ENCODE data around the gene ZBTB17. TPM values are rescaled to one million over a fixed set of nuclear protein-coding genes. Genes with fewer than 3 reads are reported as not detected.

Gene ZBTB17
- total RNA-seq, 8 experiments from 2014 or later = 18.2 to 48.9 (median 38.4) TPM

DNA sequence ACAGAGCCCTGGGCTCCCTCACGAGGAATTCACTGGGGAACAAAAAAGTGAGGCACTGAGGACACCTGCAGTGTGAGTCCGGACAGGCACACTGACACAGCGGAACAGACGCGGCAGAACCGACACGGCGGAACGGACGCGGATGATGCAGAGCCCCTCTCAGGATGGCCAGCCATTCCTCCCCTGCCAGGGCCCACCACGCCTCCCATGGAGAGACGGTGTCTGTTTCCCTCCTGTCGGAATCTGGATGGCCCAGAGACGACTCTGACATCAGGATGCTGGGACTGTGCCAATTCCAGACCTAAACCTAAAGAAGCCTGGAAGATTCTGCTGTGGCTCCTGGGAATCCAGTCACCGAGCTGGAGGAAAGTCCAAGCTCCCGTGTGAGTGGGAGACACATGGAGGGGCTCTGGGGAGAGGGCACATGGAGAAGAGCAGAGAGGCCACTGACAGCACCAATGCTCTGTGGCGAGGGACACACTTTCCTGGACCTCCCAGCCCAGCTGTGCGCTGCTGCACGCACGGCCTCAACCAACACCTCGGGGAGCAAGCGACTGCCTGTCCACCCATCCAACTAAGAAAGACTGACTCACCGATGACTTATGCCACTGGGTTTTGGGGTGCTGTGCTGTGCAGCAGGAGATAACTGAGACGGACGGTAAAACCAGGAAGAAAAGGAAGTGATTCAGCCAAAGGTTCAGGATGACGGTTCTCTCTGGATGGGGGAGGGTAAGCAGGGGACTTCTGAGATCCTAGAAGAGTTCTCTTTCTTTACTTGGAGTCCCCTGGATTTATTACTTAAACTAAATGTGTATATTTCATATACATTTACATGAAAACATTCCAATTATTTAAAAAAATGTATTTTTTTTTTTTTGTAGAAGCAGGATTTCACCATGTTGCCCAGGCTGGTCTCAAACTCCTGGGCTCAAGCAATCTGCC lies 23.3 kb downstream of the ZBTB17 start:
- Histone ChIP-seq H3K4me3 (no peak overlapping the region), H3K27ac (no peak overlapping the region), H3K4me1 (replicated peaks in 1 of 2) (peaks cover 27 to 31% of the 10 kb centered on the region in 2 donors)
- peak in 1 of 8 experiments; percentile 0 for ATAC-seq (replicated peaks in 6 of 8)
- WGBS, 10 experiments = 17 to 93% (median 83%) methylated on average over 1 to 23 of the region's 27 CpGs; no CpG with 5 or more reads in 2 of the 10 experiments
- in situ Hi-C loops (cut with MboI; ENCODE audit: low pct_unique_long_range_greater_than_20kb in 2 of 9, low sequenced_read_pairs in 9 of 9, unreplicated experiment in 9 of 9) = loop anchor here in 1 of 9 experiments (25.0 kb wide), 1 partner anchor 140 kb away; the partner anchor contains the start of gene UQCRHL

DNA sequence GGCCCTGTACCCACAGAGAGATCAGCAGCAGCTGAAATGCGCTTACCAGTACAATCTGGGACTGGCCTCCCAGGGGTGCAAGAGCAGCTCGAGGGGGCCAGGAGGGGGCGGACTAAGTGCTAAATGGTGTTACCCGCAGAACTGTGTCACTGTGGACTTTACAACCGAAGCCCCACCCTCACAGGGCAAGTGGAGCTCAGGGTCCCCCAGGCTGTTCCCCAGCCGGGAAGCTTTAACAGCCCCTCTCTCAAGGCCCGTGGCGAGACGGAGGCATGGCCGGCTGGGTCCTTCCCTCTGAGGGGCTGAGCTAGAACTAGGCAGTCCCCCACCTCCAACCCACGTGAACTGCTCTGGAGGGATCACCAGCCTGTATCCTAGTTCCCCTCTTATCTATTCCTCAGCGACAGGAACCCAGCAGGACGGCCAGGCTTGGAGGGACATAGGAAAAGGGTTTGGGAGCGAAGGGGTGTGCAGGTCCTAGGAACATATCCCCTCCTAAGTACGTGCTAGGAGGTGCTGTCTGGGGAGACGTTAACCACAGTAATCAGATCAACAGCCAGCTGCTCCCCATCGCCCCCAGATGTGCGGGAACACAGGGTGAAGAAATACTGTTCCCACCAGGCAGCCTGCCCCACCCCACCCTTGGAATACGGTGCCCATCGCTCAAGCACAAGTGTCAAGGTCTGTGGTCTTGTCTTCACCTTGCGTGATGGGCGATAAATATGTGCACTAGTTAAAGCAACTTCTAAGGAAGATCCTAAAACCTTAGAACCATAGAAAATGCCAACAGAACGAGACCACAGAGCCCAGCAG lies 24.4 kb downstream of the ZBTB17 start:
- H3K27ac ChIP-seq = no peak overlapping the region
- H3K4me1 ChIP-seq (replicated peaks in 1 of 2) = peaks cover 27 to 31% of the 10 kb centered on the region in 2 donors
- peak in 2 of 8 experiments; percentile 1 to 18 for ATAC-seq (replicated peaks in 6 of 8)
- WGBS, 10 experiments = 63 to 100% (median 83%) methylated on average over 1 to 12 of the region's 23 CpGs; no CpG with 5 or more reads in 3 of the 10 experiments
- no peak overlapping the region for H3K4me3 ChIP-seq
- in situ Hi-C loops (cut with MboI; ENCODE audit: low pct_unique_long_range_greater_than_20kb in 2 of 9, low sequenced_read_pairs in 9 of 9, unreplicated experiment in 9 of 9) = loop anchor here in 1 of 9 experiments (25.0 kb wide), 1 partner anchor 139 kb away; the partner anchor contains the start of gene UQCRHL

DNA sequence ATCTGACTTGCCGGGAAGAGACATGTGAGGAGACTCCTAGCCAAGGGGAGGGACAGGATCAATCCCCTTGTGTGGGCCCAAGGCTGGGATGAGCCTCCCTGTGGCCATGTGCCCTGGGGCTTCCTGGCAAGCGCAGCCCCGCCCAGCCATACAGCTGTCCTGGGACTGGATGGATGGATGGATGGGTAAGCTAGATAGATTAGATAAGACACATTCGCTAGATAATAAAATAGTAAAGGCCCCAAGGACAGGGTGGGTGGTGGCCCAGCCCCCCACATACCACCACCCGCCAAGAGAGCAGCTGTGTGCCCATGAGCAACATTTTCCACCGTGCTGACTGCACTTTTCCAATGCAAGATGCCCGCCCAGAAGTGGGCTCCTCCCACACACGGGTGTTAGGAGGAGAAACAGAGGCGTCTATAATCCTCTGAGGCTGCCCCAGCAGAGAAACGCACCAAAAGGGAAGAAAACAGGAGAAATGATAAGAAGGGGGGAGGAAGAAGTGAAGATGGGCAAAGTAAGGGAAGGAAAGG lies 25.1 kb downstream of the ZBTB17 start:
- in situ Hi-C loops (cut with MboI; ENCODE audit: low pct_unique_long_range_greater_than_20kb in 2 of 9, low sequenced_read_pairs in 9 of 9, unreplicated experiment in 9 of 9) = loop anchor here in 1 of 9 experiments (25.0 kb wide), 1 partner anchor 139 kb away; the partner anchor contains the start of gene UQCRHL
- Histone ChIP-seq H3K4me3 (no peak overlapping the region), H3K4me1 (replicated peaks in 1 of 2) (peaks cover 27 to 31% of the 10 kb centered on the region in 2 donors), H3K27ac (no peak overlapping the region)
- 0 to 80% (median 39%) methylated on average over 4 to 8 of the region's 10 CpGs; no CpG with 5 or more reads in 4 of the 10 experiments for WGBS, 10 experiments
- peak in 3 of 8 experiments; percentile 45 to 81 (median 51) for ATAC-seq (replicated peaks in 6 of 8)

DNA sequence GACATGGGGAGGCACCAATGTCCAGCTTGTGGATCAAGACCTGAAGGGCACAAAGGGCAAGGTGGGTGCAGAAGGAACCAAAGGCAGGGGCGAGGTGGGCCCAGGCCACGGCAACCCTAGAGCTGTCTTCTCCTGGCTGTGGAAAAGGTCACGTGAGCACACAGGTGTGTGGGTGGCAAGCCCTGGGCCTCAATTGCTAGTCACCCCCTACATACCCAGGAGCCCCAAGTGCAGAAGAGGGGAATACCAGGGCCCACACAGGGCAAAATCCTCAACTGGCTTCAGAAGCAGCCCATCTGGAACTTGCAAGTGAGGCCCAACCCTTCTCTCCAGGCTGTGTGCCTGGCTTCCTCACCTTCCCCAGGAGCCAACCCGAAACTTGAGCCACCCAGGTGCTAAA lies 25.6 kb downstream of the ZBTB17 start:
- Histone ChIP-seq H3K4me3 (no peak overlapping the region), H3K27ac (no peak overlapping the region), H3K4me1 (replicated peaks in 1 of 2) (peaks cover 27 to 31% of the 10 kb centered on the region in 2 donors)
- WGBS, 10 experiments = 50 to 100% (median 100%) methylated on average over 1 to 2 of the region's 4 CpGs; no CpG with 5 or more reads in 5 of the 10 experiments
- in situ Hi-C loops (cut with MboI; ENCODE audit: low pct_unique_long_range_greater_than_20kb in 2 of 9, low sequenced_read_pairs in 9 of 9, unreplicated experiment in 9 of 9) = loop anchor here in 1 of 9 experiments (25.0 kb wide), 1 partner anchor 138 kb away; the partner anchor contains the start of gene UQCRHL
- ATAC-seq (replicated peaks in 6 of 8) = peak in 1 of 8 experiments; percentile 15

DNA sequence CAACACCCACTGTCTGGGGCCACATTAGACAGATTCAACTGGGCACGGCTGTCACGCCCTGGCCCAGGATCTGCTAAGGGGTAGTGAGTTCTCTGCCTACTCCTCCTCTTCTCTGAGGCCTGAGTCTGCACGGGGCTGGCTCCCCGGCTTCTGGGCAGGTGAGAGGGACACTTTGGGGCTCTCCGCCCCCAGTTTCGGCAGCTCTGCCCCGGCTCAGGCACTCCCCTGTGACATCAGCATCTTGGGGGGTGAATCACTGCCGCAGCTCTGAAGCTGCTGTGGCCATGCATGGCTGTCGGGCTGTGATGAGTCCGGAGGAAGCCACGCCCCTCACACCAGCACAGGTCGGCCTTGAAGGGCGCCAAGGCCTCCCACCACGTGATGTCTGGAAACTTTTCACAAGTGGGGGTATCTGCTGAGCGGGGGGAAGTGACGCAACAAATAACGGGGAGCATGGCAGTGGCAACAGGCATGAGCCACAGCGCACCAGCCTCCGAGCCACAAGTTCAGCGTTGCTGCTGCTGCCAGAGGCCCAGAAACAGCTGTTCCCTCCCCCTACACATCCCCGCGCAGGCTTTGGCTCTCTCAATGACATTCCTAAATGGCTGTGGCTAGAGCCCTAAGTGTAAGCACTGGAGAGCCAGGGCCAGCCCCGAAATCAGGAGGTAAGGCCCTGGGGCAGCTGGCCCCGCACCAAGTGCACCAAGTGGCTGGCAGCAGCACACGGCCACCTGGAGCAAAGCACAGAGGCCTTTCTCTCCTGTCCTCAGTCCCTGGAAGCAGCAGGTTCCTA lies 26.3 kb downstream of the ZBTB17 start:
- in situ Hi-C loops (cut with MboI; ENCODE audit: low pct_unique_long_range_greater_than_20kb in 2 of 9, low sequenced_read_pairs in 9 of 9, unreplicated experiment in 9 of 9) = loop anchor here in 2 of 9 experiments (25.0 kb wide), 1 partner anchor 137 kb away; the partner anchor contains the start of gene UQCRHL (in 2 of the 2)
- peak; percentile 58 to 93 (median 89) for ATAC-seq (replicated peaks in 6 of 8)
- peaks cover 27 to 31% of the 10 kb centered on the region in 2 donors for H3K4me1 ChIP-seq (replicated peaks in 1 of 2)
- H3K4me3 ChIP-seq = no peak overlapping the region
- no peak overlapping the region for H3K27ac ChIP-seq
- WGBS, 10 experiments = 14 to 67% (median 25%) methylated on average over 5 to 14 of the region's 25 CpGs; no CpG with 5 or more reads in 4 of the 10 experiments

DNA sequence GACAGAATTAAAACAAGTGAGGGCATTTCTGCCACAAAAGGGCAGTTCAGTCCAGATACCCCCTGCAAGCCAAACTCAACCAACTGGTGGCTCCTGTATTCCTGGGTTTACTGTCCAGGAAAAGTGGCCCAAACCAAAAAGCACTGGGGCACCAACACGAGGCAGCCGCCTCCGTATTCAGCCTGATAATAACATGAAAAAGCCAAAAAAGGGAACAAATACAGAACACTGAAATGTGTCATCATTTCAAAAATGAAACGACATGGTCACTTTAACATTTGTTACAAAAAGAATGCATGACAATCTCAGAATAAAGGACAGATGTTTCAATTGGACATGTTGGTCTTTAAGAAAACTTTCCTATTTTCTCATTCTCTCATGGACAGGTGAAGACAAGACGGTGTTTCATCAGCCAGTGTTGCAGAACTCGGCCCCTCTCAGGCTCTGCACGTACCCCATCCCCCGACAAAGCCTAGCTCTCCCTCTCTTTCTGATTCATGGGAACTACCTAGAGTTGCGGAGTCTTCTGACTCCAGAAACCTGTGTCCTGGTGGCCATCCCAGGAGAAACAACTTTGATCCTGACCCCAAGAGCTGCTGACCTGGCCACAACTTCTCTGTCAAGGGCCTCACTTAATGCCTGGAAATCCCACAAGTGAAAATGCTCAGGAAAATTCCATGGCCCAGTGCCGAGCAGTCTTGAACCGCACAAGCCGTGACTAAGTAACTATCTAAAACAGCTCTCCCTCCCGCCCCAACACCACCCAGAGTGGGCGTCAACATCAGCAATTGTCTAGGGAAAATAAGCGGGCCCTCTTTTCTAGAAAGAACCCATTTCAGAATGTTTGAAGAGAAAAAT lies 27.1 kb downstream of the ZBTB17 start:
- peak in 7 of 8 experiments; percentile 6 to 63 (median 21) for ATAC-seq (replicated peaks in 6 of 8)
- in situ Hi-C loops (cut with MboI; ENCODE audit: low pct_unique_long_range_greater_than_20kb in 2 of 9, low sequenced_read_pairs in 9 of 9, unreplicated experiment in 9 of 9) = loop anchor here in 1 of 9 experiments (25.0 kb wide), 1 partner anchor 137 kb away; the partner anchor contains the start of gene UQCRHL
- Histone ChIP-seq H3K4me1 (replicated peaks in 1 of 2) (peaks cover 21 to 24% of the 10 kb centered on the region in 2 donors), H3K4me3 (no peak overlapping the region), H3K27ac (no peak overlapping the region)
- WGBS, 10 experiments = 8 to 92% (median 72%) methylated on average over 3 to 14 of the region's 15 CpGs; no CpG with 5 or more reads in 1 of the 10 experiments

DNA sequence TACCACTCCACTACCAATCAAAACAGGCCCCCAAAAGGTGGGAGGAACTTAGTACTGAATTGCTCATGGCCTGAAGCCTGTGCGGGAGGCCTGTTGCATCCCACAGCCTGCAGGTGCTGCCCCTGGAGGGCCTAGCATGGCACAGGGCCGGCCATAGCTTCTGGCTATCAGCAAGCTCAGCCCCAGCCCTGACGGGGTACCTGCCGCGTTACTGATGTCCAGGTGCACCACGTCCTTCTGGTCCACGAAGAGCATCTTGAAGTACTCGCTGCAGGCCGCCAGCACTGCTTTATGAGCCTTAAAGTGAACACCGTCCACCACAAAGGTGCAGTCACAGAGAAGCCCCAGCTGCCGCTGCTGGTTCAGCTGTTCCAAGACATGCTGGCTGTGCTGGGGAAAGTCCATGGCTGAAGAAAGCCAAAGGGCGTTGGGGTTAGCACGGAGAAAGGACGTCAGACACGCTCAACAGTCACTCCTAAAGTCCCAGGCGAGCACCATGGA lies 27.8 kb downstream of the ZBTB17 start:
- Histone ChIP-seq H3K4me1 (replicated peaks in 1 of 2) (peaks cover 18 to 21% of the 10 kb centered on the region in 2 donors), H3K4me3 (no peak overlapping the region), H3K27ac (no peak overlapping the region)
- 57 to 100% (median 92%) methylated on average over 2 to 14 of the region's 16 CpGs; no CpG with 5 or more reads in 2 of the 10 experiments for WGBS, 10 experiments
- in situ Hi-C loops (cut with MboI; ENCODE audit: low pct_unique_long_range_greater_than_20kb in 2 of 9, low sequenced_read_pairs in 9 of 9, unreplicated experiment in 9 of 9) = loop anchor here in 1 of 9 experiments (25.0 kb wide), 1 partner anchor 136 kb away; the partner anchor contains the start of gene UQCRHL
- no peak for ATAC-seq (replicated peaks in 6 of 8)

DNA sequence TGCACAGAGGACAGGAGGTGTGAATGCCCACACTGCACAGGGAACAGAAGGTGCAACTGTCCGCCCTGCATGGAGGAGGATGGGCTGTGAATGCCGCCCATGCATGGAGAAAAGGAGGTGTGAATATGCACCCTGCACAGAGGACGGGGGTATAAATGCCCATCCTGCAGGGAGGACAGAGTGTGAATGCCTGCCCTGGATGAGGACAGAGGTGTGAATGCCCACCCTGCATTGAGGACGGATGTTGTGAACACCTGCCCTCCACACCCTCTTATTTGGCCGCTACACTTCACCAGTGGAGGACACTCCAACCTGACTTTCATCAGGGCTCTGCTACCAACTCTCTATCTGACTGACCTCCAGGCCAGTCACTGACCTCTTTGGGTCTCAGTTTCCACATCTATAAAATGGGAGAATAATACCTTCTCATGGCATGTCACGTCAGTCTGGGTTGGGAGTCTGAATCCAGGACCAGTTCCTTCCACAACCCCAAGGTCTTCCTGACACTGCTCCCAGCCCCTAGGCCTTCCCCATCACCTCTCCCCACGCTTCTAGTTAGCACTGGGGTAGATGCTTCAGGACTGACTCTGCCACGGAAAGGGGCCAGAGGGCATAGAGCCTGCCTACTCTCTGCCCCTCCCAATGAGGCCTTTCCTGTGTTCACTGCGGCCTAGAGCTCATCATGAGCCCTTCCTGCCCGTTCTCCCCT lies 28.4 kb downstream of the ZBTB17 start:
- ATAC-seq (replicated peaks in 6 of 8) = no peak
- 40 to 96% (median 89%) methylated on average over 1 to 8 of the region's 10 CpGs; no CpG with 5 or more reads in 2 of the 10 experiments for WGBS, 10 experiments
- no peak overlapping the region for H3K4me3 ChIP-seq
- H3K4me1 ChIP-seq (replicated peaks in 1 of 2) = peaks cover 18 to 21% of the 10 kb centered on the region in 2 donors
- no peak overlapping the region for H3K27ac ChIP-seq
- in situ Hi-C loops (cut with MboI; ENCODE audit: low pct_unique_long_range_greater_than_20kb in 2 of 9, low sequenced_read_pairs in 9 of 9, unreplicated experiment in 9 of 9) = loop anchor here in 1 of 9 experiments (25.0 kb wide), 1 partner anchor 135 kb away; the partner anchor contains the start of gene UQCRHL

DNA sequence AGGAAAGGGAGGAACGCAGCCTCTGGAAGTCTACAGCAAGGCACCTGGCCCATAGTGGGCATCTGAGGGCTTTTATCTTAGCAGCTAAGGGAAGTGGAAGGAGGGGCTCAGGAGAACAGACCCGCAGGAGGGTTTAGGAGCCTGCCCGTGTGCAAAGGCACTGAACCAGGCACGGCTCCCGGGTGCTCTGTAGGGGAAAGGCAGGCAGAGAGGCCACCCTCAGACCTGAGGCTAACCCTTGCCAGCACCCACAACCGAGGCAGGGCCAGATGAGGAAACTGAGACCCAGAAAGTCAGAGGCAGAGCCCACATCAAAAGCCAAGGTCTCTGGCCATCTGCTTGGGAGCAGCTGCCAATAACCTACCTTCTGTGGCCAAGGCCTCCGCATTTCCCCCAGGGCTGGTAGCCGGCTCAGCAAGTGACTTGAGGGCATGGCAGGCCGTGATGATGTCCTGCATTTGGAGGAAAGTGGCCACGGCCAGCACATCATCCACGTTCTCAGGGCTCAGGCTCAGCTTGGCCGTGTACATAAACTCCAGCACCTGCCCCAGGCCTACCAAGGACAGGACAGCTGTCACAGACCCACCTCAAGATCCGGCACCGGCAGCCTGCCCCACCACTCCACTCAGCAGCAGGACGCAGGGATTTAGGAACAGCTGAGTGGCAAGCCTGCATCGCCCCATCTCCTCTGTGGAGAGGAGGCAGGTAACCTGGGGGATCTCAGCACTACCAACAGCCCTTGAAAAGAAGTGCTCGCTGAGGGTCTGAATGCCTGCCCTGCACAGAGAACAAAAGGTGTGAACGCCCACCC lies 29.1 kb downstream of the ZBTB17 start:
- no peak for ATAC-seq (replicated peaks in 6 of 8)
- no peak overlapping the region for H3K27ac ChIP-seq
- 40 to 100% (median 95%) methylated on average over 1 to 15 of the region's 18 CpGs; no CpG with 5 or more reads in 3 of the 10 experiments for WGBS, 10 experiments
- in situ Hi-C loops (cut with MboI; ENCODE audit: low pct_unique_long_range_greater_than_20kb in 2 of 9, low sequenced_read_pairs in 9 of 9, unreplicated experiment in 9 of 9) = loop anchor here in 1 of 9 experiments (25.0 kb wide), 1 partner anchor 134 kb away; the partner anchor contains the start of gene UQCRHL
- H3K4me1 ChIP-seq (replicated peaks in 1 of 2) = peaks cover 18 to 21% of the 10 kb centered on the region in 2 donors
- H3K4me3 ChIP-seq = no peak overlapping the region
